ENCODE measurements around the gene SLC35E4.

DNA sequence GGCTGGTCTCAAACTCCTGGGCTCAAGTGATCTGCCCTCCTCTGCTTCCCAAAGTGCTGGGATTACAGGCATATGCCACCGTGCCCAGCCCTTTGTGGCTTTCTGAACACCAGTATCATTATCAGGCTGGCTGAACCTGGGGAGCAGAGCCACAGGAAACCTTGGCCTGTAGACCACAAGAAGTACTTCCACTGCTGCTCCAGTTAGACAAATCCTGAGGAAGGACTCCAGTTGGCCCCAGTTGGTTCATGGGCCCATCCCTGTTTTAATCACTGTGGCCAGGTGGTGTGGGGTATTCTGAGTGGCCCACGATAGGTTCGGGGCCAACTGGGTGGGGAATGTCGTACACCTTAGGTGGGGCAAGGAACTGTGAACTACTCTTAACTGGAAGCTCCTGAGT is 37.6 kb downstream of the SLC35E4 start:
- TF ChIP-seq POLR2A (IDR thresholded peaks at IDR 0.05) = no peak
- TF ChIP-seq, protein P1, sequence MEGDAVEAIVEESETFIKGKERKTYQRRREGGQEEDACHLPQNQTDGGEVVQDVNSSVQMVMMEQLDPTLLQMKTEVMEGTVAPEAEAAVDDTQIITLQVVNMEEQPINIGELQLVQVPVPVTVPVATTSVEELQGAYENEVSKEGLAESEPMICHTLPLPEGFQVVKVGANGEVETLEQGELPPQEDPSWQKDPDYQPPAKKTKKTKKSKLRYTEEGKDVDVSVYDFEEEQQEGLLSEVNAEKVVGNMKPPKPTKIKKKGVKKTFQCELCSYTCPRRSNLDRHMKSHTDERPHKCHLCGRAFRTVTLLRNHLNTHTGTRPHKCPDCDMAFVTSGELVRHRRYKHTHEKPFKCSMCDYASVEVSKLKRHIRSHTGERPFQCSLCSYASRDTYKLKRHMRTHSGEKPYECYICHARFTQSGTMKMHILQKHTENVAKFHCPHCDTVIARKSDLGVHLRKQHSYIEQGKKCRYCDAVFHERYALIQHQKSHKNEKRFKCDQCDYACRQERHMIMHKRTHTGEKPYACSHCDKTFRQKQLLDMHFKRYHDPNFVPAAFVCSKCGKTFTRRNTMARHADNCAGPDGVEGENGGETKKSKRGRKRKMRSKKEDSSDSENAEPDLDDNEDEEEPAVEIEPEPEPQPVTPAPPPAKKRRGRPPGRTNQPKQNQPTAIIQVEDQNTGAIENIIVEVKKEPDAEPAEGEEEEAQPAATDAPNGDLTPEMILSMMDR (IDR thresholded peaks at IDR 0.05) = no peak

Measured in right lobe of liver (tissue), 4 donors.